GM10266 (cell line): Measurements from ENCODE around the gene GBX2.
A peak's percentile ranks its signal among the peaks of the same experiment; 100 is the strongest.

ENCODE experiments used
- DNase-seq: peaks from one replicate; pipeline ENCODE4 v3.0.0; 2012; ENCODE audit errors: extremely low spot score
- CTCF ChIP-seq: IDR thresholded peaks from 2 replicates; pipeline ENCODE4 v1.5.1; 2012; ENCODE audit warnings: mild to moderate bottlenecking, low read depth; ENCODE audit not compliant: control insufficient read depth, insufficient read depth; ENCODE audit errors: missing control alignments

GBX2 gene

GRCh38 chr2:236177967-236178889 is 10.0 kb upstream of the GBX2 start:
- peak; percentile 74 for DNase-seq
- TF ChIP-seq CTCF = peak; percentile 68

DNA sequence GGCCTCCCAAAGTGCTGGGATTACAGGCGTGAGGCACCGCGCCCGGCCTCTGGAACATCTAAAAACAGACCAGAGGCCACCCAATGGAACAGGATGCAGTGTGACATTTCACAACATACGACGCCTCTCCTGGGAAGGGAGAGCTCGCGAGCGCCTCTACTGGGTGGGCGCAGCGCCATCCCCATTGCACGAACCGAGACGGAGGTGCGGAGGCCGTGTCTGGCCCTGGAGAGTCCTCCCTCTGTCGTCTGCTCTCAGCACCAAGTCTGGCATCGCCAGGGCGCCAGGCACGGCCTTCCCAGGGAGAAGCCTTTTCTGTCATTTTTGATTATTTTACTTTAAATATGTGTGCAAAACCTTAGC is 9.4 kb upstream of the GBX2 start:
- no peak for TF ChIP-seq CTCF
- peak; percentile 59 for DNase-seq

- DNase-seq = no peak
- TF ChIP-seq CTCF = no peak
Measured at GRCh38 chr2:236176951-236177350, 8.8 kb upstream of the GBX2 start.

DNA sequence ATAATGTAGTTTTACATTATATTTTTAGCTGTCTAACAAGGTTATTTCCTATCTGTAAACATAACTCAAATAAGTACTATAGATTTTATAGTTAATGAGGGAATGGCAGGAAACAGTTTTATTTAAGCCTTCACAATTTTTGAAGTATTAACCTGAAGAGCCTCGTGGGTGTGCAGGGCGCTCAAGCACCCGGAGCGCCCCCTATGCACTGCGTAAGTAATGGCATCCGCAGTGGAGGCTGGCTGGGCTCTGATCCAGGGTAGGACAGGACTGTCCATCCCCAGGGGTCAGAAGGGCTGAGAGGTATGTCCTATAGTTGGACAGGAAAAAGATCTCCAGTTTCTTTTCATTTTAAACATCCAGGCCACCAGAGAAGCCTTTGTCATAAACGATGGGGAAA is 8.2 kb upstream of the GBX2 start:
- TF ChIP-seq CTCF = peak; percentile 54
- peak; percentile 62 for DNase-seq

- DNase-seq = peak; percentile 43
- TF ChIP-seq CTCF = no peak
Measured at GRCh38 chr2:236175548-236176150, 7.5 kb upstream of the GBX2 start.

DNA sequence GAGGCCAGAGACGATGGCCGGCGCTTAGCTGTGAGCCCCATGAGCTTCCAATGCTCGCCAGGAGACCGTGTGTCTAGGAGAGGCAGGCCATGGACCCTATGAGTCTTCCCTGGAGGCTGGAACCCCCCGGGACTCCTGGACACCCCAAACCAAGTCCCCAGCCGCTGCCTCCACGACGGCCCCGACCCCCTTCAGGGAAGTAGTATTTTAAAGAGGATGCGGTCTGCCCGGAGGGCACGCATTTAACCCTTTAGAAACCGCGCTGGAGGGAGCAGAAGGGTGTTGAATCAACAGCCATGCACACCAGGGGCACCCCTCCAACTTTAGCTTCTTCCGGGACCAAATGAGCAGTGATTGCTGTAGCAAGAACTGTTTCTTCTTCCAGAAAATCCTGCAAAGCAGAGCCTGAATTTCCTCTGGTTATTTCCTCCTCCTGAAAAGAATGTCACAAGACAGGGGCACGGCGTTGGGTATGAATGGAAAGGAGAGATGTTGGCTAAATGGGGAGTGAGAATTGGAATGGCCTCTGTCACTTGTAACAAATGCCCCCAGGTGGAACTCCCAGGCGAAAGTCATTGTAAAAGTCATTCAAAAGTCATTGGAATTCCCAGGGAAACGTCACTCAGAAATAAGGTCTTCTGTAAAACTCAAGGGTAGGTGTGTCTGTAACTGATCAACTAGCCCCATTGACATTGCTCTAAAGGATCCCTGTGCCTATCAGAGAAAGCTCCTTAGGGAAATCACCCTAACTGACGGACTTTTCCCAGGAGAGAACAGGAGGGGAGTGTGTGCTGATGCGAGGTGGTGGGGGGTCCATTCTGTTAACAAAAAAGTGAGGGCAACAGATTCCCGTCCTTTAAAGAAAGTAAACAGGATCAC is 5.8 kb upstream of the GBX2 start:
- no peak for TF ChIP-seq CTCF
- DNase-seq = no peak
